Measurements from ENCODE around the gene PDSS2. TPM values are rescaled to one million over a fixed set of nuclear protein-coding genes. Genes with fewer than 3 reads are reported as not detected.

Gene PDSS2
- polyA plus RNA-seq, 3 donors = 10.1 to 13.9 (median 13.3) TPM

GRCh38 chr6:107442938-107443607 lies 16.3 kb downstream of the PDSS2 start:
- peaks cover 17 to 18% of the 10 kb centered on the region in 2 donors for H3K9me3 ChIP-seq (replicated peaks in 1 of 2; ENCODE audit: control insufficient read depth in 1 of 2, insufficient read depth in 1 of 2, low read length in 2 of 2)
- Mint-ChIP-seq H3K9me3 (peaks cover 15 to 24% (median 20%) of the 10 kb centered on the region in 7 donors), H3K4me1 (no peaks in the 10 kb centered on the region), H3K27me3 (ENCODE audit: low read depth in 3 of 3) (no peaks in the 10 kb centered on the region), H3K4me3 (no peak overlapping the region), H3K27ac (no peak overlapping the region), H3K36me3 (peaks cover 15 to 19% of the 10 kb centered on the region in 2 donors)
- intact Hi-C loops (cut with micrococcal nuclease) = no loop called here
- no peak for DNase-seq
- H3K79me2 ChIP-seq (ENCODE audit: insufficient read depth, low read length) = peaks cover 13% of the 10 kb centered on the region
- no peak overlapping the region for H3K4me3 ChIP-seq (replicated peaks in 1 of 3; ENCODE audit: low read depth in 2 of 3, low read length in 3 of 3)
- H3K4me1 ChIP-seq (ENCODE audit: control insufficient read depth in 1 of 2, insufficient read depth in 2 of 2, low read length in 2 of 2) = no peaks in the 10 kb centered on the region
- H3K27ac ChIP-seq (ENCODE audit: low read depth in 1 of 2, low read length in 2 of 2) = no peak overlapping the region
- no peak overlapping the region for H3K9ac ChIP-seq (ENCODE audit: insufficient read depth, low read length, poor library complexity, severe bottlenecking)
- no peak overlapping the region for H2AFZ ChIP-seq (ENCODE audit: insufficient read depth, low read depth, low read length, poor library complexity, severe bottlenecking)
- H3K36me3 ChIP-seq (replicated peaks in 1 of 2; ENCODE audit: control insufficient read depth in 1 of 2, insufficient read depth in 2 of 2, low read length in 2 of 2) = peaks cover 0 to 9% of the 10 kb centered on the region in 2 donors
- no peaks in the 10 kb centered on the region for H3K27me3 ChIP-seq (ENCODE audit: control insufficient read depth in 2 of 2, insufficient read depth in 2 of 2, low read length in 2 of 2)
- no peak overlapping the region for H3K4me2 ChIP-seq (replicated peaks; ENCODE audit: extremely low read depth, low read length, poor library complexity, severe bottlenecking)
- TF ChIP-seq CTCF (IDR thresholded peaks at IDR 0.05) = no peak
- H4K20me1 ChIP-seq (ENCODE audit: insufficient read depth, low read length) = peaks cover 7% of the 10 kb centered on the region
- 100% methylated on average over 1 of the region's 2 CpGs for WGBS (ENCODE audit: insufficient coverage)

- H3K79me2 ChIP-seq (ENCODE audit: insufficient read depth, low read length) = peaks cover 3% of the 10 kb centered on the region
- 100% methylated on average over 1 of the region's 1 CpG for WGBS (ENCODE audit: insufficient coverage)
- no peaks in the 10 kb centered on the region for H3K27me3 ChIP-seq (ENCODE audit: control insufficient read depth in 2 of 2, insufficient read depth in 2 of 2, low read length in 2 of 2)
- H2AFZ ChIP-seq (ENCODE audit: insufficient read depth, low read depth, low read length, poor library complexity, severe bottlenecking) = no peak overlapping the region
- no peak for DNase-seq
- H3K4me3 ChIP-seq (replicated peaks in 1 of 3; ENCODE audit: low read depth in 2 of 3, low read length in 3 of 3) = no peak overlapping the region
- H4K20me1 ChIP-seq (ENCODE audit: insufficient read depth, low read length) = peaks cover 7% of the 10 kb centered on the region
- peaks cover 0 to 5% of the 10 kb centered on the region in 2 donors for H3K36me3 ChIP-seq (replicated peaks in 1 of 2; ENCODE audit: control insufficient read depth in 1 of 2, insufficient read depth in 2 of 2, low read length in 2 of 2)
- no peak overlapping the region for H3K4me2 ChIP-seq (replicated peaks; ENCODE audit: extremely low read depth, low read length, poor library complexity, severe bottlenecking)
- Mint-ChIP-seq H3K4me1 (peaks cover 3% of the 10 kb centered on the region), H3K27me3 (ENCODE audit: low read depth in 3 of 3) (no peaks in the 10 kb centered on the region), H3K4me3 (no peak overlapping the region), H3K36me3 (peaks cover 12% of the 10 kb centered on the region in 2 donors), H3K27ac (no peak overlapping the region), H3K9me3 (peaks cover 3 to 10% (median 7%) of the 10 kb centered on the region in 7 donors)
- intact Hi-C loops (cut with micrococcal nuclease) = no loop called here
- no peak overlapping the region for H3K9ac ChIP-seq (ENCODE audit: insufficient read depth, low read length, poor library complexity, severe bottlenecking)
- no peak for TF ChIP-seq CTCF (IDR thresholded peaks at IDR 0.05)
- H3K27ac ChIP-seq (ENCODE audit: low read depth in 1 of 2, low read length in 2 of 2) = no peak overlapping the region
- no peaks in the 10 kb centered on the region for H3K4me1 ChIP-seq (ENCODE audit: control insufficient read depth in 1 of 2, insufficient read depth in 2 of 2, low read length in 2 of 2)
- H3K9me3 ChIP-seq (replicated peaks in 1 of 2; ENCODE audit: control insufficient read depth in 1 of 2, insufficient read depth in 1 of 2, low read length in 2 of 2) = peaks cover 3 to 4% of the 10 kb centered on the region in 2 donors
Observed at GRCh38 chr6:107441682-107442081, 17.7 kb downstream of the PDSS2 start.
